ENCODE data around the gene ZNF512B.
"Not testable (repeated sequence)": the region's sequence is repeated elsewhere in the genome, so short reads cannot be mapped to it uniquely, and the experiment has no call there.

Gene ZNF512B

GRCh38 chr20:63919130-63919529 is 50.6 kb downstream of the ZNF512B start:
- Histone ChIP-seq H3F3A (ENCODE audit: insufficient read depth, low read length) (no peaks in the 10 kb centered on the region), H3K4me1 (ENCODE audit: low read length) (no peaks in the 10 kb centered on the region), H3K36me3 (replicated peaks; ENCODE audit: insufficient read depth, low read length) (no peaks in the 10 kb centered on the region), H3K9me2 (replicated peaks; ENCODE audit: insufficient read depth, low read length) (no peaks in the 10 kb centered on the region), H3K9me3 (replicated peaks; ENCODE audit: insufficient read depth, low read length) (no peaks in the 10 kb centered on the region), H2AFZ (ENCODE audit: low read length) (no peak overlapping the region), H3K4me2 (ENCODE audit: low read depth, low read length) (no peak overlapping the region), H3K79me2 (ENCODE audit: low read length) (peaks cover 11% of the 10 kb centered on the region; the same call in 1 of the 2 replicates), H3K27me3 (replicated peaks; ENCODE audit: insufficient read depth, low read length) (no peaks in the 10 kb centered on the region), H3K4me3 (ENCODE audit: low read length) (no peak overlapping the region), H3K9ac (ENCODE audit: low read length) (no peak overlapping the region), H3K27ac (ENCODE audit: low read length) (no peak overlapping the region), H4K20me1 (ENCODE audit: insufficient read depth, low read length) (no peaks in the 10 kb centered on the region)
- no peak for DNase-seq
- no peak for TF ChIP-seq EZH2 (optimal IDR thresholded peaks at IDR 0.05; ENCODE audit: low read depth, low read length)
- TF ChIP-seq, protein P1, sequence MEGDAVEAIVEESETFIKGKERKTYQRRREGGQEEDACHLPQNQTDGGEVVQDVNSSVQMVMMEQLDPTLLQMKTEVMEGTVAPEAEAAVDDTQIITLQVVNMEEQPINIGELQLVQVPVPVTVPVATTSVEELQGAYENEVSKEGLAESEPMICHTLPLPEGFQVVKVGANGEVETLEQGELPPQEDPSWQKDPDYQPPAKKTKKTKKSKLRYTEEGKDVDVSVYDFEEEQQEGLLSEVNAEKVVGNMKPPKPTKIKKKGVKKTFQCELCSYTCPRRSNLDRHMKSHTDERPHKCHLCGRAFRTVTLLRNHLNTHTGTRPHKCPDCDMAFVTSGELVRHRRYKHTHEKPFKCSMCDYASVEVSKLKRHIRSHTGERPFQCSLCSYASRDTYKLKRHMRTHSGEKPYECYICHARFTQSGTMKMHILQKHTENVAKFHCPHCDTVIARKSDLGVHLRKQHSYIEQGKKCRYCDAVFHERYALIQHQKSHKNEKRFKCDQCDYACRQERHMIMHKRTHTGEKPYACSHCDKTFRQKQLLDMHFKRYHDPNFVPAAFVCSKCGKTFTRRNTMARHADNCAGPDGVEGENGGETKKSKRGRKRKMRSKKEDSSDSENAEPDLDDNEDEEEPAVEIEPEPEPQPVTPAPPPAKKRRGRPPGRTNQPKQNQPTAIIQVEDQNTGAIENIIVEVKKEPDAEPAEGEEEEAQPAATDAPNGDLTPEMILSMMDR (IDR thresholded peaks at IDR 0.05; ENCODE audit: low read length): no peak
- TF ChIP-seq EZH2phosphoT487 (IDR thresholded peaks at IDR 0.05; ENCODE audit: low read length): no peak

DNA sequence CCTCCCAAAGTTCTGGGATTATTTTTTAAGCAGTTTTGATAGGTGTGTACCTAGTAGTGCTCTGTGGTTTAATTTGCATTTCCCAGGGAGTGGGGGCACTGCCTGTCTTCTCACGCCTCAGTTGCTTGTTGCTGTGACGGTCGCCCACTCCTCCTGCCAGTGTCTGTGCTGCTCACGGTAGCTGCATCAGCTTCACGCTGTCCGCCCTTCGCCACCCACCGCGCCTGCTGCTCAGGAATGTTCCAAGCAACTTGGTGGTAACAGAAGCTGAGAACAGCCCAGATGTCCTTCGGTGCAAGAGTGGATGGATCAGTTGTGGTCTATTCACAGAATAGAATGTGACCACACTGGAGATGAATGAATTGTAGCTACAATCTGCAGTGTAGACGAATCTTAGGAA is 51.9 kb downstream of the ZNF512B start:
- no peak overlapping the region for H3K4me2 ChIP-seq (ENCODE audit: low read depth, low read length)
- no peaks in the 10 kb centered on the region for H3F3A ChIP-seq (ENCODE audit: insufficient read depth, low read length)
- no peak overlapping the region for H2AFZ ChIP-seq (ENCODE audit: low read length)
- H3K27ac ChIP-seq (ENCODE audit: low read length): no peak overlapping the region
- TF ChIP-seq, protein P1 (IDR thresholded peaks at IDR 0.05; ENCODE audit: low read length): no peak
- TF ChIP-seq EZH2phosphoT487 (IDR thresholded peaks at IDR 0.05; ENCODE audit: low read length) (no peak), EZH2 (optimal IDR thresholded peaks at IDR 0.05; ENCODE audit: low read depth, low read length) (no peak)
- DNase-seq: no peak
- no peaks in the 10 kb centered on the region for H4K20me1 ChIP-seq (ENCODE audit: insufficient read depth, low read length)
- H3K4me1 ChIP-seq (ENCODE audit: low read length): no peaks in the 10 kb centered on the region
- H3K27me3 ChIP-seq (replicated peaks; ENCODE audit: insufficient read depth, low read length): no peaks in the 10 kb centered on the region
- H3K9me3 ChIP-seq (replicated peaks; ENCODE audit: insufficient read depth, low read length): no peaks in the 10 kb centered on the region
- no peak overlapping the region for H3K4me3 ChIP-seq (ENCODE audit: low read length)
- no peaks in the 10 kb centered on the region for H3K9me2 ChIP-seq (replicated peaks; ENCODE audit: insufficient read depth, low read length)
- no peaks in the 10 kb centered on the region for H3K36me3 ChIP-seq (replicated peaks; ENCODE audit: insufficient read depth, low read length)
- peaks cover 24% of the 10 kb centered on the region for H3K79me2 ChIP-seq (ENCODE audit: low read length)
- no peak overlapping the region for H3K9ac ChIP-seq (ENCODE audit: low read length)

- not testable (repeated sequence) for H2AFZ ChIP-seq (ENCODE audit: low read length); H3K9me2 ChIP-seq (replicated peaks; ENCODE audit: insufficient read depth, low read length); H3K27me3 ChIP-seq (replicated peaks; ENCODE audit: insufficient read depth, low read length); H3K36me3 ChIP-seq (replicated peaks; ENCODE audit: insufficient read depth, low read length); H3K9ac ChIP-seq (ENCODE audit: low read length); H4K20me1 ChIP-seq (ENCODE audit: insufficient read depth, low read length); H3K4me2 ChIP-seq (ENCODE audit: low read depth, low read length); H3K9me3 ChIP-seq (replicated peaks; ENCODE audit: insufficient read depth, low read length); H3K4me1 ChIP-seq (ENCODE audit: low read length); H3K27ac ChIP-seq (ENCODE audit: low read length); DNase-seq; H3F3A ChIP-seq (ENCODE audit: insufficient read depth, low read length); H3K4me3 ChIP-seq (ENCODE audit: low read length)
- peaks cover 37% of the 10 kb centered on the region for H3K79me2 ChIP-seq (ENCODE audit: low read length)
These were observed 53.3 kb downstream of the ZNF512B start for GRCh38 chr20:63916371-63916939.

GRCh38 chr20:63915471-63915870 is 54.3 kb downstream of the ZNF512B start:
- TF ChIP-seq, protein P1 (IDR thresholded peaks at IDR 0.05; ENCODE audit: low read length): no peak
- TF ChIP-seq EZH2phosphoT487 (IDR thresholded peaks at IDR 0.05; ENCODE audit: low read length) (no peak), EZH2 (optimal IDR thresholded peaks at IDR 0.05; ENCODE audit: low read depth, low read length) (no peak)
- no peak overlapping the region for H3K9ac ChIP-seq (ENCODE audit: low read length)
- H2AFZ ChIP-seq (ENCODE audit: low read length): no peak overlapping the region
- no peaks in the 10 kb centered on the region for H3K4me1 ChIP-seq (ENCODE audit: low read length)
- H3K79me2 ChIP-seq (ENCODE audit: low read length): peaks cover 46% of the 10 kb centered on the region
- no peak for DNase-seq
- H3K27ac ChIP-seq (ENCODE audit: low read length): no peak overlapping the region
- H3K9me3 ChIP-seq (replicated peaks; ENCODE audit: insufficient read depth, low read length): no peaks in the 10 kb centered on the region
- no peaks in the 10 kb centered on the region for H3K9me2 ChIP-seq (replicated peaks; ENCODE audit: insufficient read depth, low read length)
- H3K27me3 ChIP-seq (replicated peaks; ENCODE audit: insufficient read depth, low read length): no peaks in the 10 kb centered on the region
- H3F3A ChIP-seq (ENCODE audit: insufficient read depth, low read length): no peaks in the 10 kb centered on the region; the same call in 1 of the 2 replicates
- H4K20me1 ChIP-seq (ENCODE audit: insufficient read depth, low read length): no peaks in the 10 kb centered on the region
- no peak overlapping the region for H3K4me3 ChIP-seq (ENCODE audit: low read length)
- H3K36me3 ChIP-seq (replicated peaks; ENCODE audit: insufficient read depth, low read length): no peaks in the 10 kb centered on the region
- no peak overlapping the region for H3K4me2 ChIP-seq (ENCODE audit: low read depth, low read length)

All from MM.1S (cell line).